ENCODE results near the gene ABHD10.

Gene ABHD10

DNA sequence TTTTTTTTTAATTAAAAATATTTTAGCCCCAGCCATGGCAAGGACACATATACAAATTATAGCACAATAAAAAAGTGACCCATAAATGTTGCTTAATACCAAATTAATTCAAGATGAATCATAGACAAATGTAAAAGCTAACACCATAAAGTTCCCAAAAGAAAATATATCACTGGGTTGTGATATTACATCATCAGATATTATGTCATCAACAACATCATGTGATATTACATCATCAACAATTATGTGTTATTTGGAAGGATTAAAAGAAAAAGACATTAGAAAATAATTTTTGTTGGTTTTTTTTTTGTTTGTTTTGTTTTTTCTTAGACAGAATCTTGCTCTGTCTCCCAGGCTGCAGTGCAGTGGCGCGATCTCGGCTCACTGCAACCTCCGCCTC is 34.5 kb upstream of the ABHD10 start:
- H2BK12ac ChIP-seq (ENCODE audit: low read length), result no peak overlapping the region
- H3K18ac ChIP-seq (ENCODE audit: low read length), result no peak overlapping the region
- H3K79me2 ChIP-seq (ENCODE audit: control insufficient read depth, insufficient read depth, low read length, poor library complexity), result no peaks in the 10 kb centered on the region
- H3K4ac ChIP-seq (ENCODE audit: low read depth, low read length), result no peak overlapping the region
- no peak overlapping the region for H3K9ac ChIP-seq (ENCODE audit: low read length)
- H3K4me2 ChIP-seq (ENCODE audit: low read length), result no peak overlapping the region
- no peak overlapping the region for H2BK5ac ChIP-seq (ENCODE audit: low read depth, low read length, poor library complexity)
- H3K79me1 ChIP-seq (ENCODE audit: low read length), result no peaks in the 10 kb centered on the region
- peaks cover 5 to 11% of the 10 kb centered on the region in 2 experiments for H3K36me3 ChIP-seq (ENCODE audit: control insufficient read depth in 1 of 2, insufficient read depth in 2 of 2, low read length in 2 of 2)
- no peak overlapping the region for H2AK5ac ChIP-seq (ENCODE audit: low read length)
- H4K91ac ChIP-seq (ENCODE audit: low read depth, low read length), result no peak overlapping the region
- no CpG with 5 or more reads among the region's 4 CpGs for WGBS (ENCODE audit: extremely low coverage, insufficient coverage, insufficient read length)
- H2AFZ ChIP-seq (ENCODE audit: insufficient read depth, low read length, poor library complexity), result no peak overlapping the region
- peak in 1 of 2 donors; percentile 42 for DNase-seq
- H3K23ac ChIP-seq (ENCODE audit: low read length), result no peak overlapping the region
- no peak overlapping the region for H4K8ac ChIP-seq (ENCODE audit: low read depth, low read length)
- H3K4me1 ChIP-seq (ENCODE audit: control insufficient read depth in 1 of 2, insufficient read depth in 2 of 2, low read length in 2 of 2), result peaks cover 0 to 1% of the 10 kb centered on the region in 2 experiments
- no peak overlapping the region for H3K27ac ChIP-seq (ENCODE audit: low read depth, low read length)
- H3K4me3 ChIP-seq (ENCODE audit: low read depth, low read length), result no peak overlapping the region
- no peak overlapping the region for H3K14ac ChIP-seq (ENCODE audit: low read length)
- no peak overlapping the region for H2BK120ac ChIP-seq (ENCODE audit: insufficient read depth, low read length, poor library complexity)
- H4K12ac ChIP-seq (ENCODE audit: low read depth, low read length), result no peak overlapping the region
- H3K9me3 ChIP-seq (ENCODE audit: insufficient read depth, low read depth, low read length), result no peaks in the 10 kb centered on the region
- H3K27me3 ChIP-seq (ENCODE audit: insufficient read depth, low read length), result no peaks in the 10 kb centered on the region

DNA sequence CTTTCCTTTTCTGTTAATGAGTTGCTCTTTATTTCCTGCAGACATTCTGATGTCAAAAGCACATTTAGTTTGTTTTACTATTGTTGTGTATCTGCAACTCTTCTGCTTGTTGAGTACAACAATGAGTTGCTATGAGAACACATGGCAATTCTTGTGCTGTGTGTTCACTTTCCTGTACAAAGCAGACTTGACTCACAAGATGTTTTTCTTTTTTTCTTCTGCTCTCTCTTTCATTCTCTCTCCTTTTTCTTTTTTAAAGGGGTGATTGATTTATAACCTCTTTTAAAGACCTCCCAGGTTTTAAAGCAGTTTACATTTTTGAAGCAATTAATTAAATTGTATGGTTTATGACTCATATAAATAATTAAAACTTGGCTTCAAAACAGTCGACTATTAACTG is 31.6 kb upstream of the ABHD10 start:
- Histone ChIP-seq H3K27ac (ENCODE audit: low read depth, low read length) (no peak overlapping the region), H3K36me3 (ENCODE audit: control insufficient read depth in 1 of 2, insufficient read depth in 2 of 2, low read length in 2 of 2) (peaks cover 3 to 6% of the 10 kb centered on the region in 2 experiments), H3K9ac (ENCODE audit: low read length) (no peak overlapping the region), H3K4me3 (ENCODE audit: low read depth, low read length) (no peak overlapping the region), H3K4me1 (ENCODE audit: control insufficient read depth in 1 of 2, insufficient read depth in 2 of 2, low read length in 2 of 2) (peaks cover 0 to 1% of the 10 kb centered on the region in 2 experiments), H4K8ac (ENCODE audit: low read depth, low read length) (no peak overlapping the region), H2AFZ (ENCODE audit: insufficient read depth, low read length, poor library complexity) (no peak overlapping the region), H3K4ac (ENCODE audit: low read depth, low read length) (no peak overlapping the region), H2AK5ac (ENCODE audit: low read length) (no peak overlapping the region), H3K18ac (ENCODE audit: low read length) (no peak overlapping the region), H2BK120ac (ENCODE audit: insufficient read depth, low read length, poor library complexity) (no peak overlapping the region), H2BK5ac (ENCODE audit: low read depth, low read length, poor library complexity) (no peak overlapping the region), H3K79me1 (ENCODE audit: low read length) (no peaks in the 10 kb centered on the region), H3K27me3 (ENCODE audit: insufficient read depth, low read length) (no peaks in the 10 kb centered on the region), H3K79me2 (ENCODE audit: control insufficient read depth, insufficient read depth, low read length, poor library complexity) (no peaks in the 10 kb centered on the region), H4K91ac (ENCODE audit: low read depth, low read length) (no peak overlapping the region), H4K12ac (ENCODE audit: low read depth, low read length) (no peak overlapping the region), H3K4me2 (ENCODE audit: low read length) (no peak overlapping the region), H3K9me3 (ENCODE audit: insufficient read depth, low read depth, low read length) (no peaks in the 10 kb centered on the region), H3K14ac (ENCODE audit: low read length) (no peak overlapping the region), H2BK12ac (ENCODE audit: low read length) (no peak overlapping the region), H3K23ac (ENCODE audit: low read length) (no peak overlapping the region)
- peak in 1 of 2 donors; percentile 48 for DNase-seq
- no CpG with 5 or more reads among the region's 1 CpG for WGBS (ENCODE audit: extremely low coverage, insufficient coverage, insufficient read length)

DNA sequence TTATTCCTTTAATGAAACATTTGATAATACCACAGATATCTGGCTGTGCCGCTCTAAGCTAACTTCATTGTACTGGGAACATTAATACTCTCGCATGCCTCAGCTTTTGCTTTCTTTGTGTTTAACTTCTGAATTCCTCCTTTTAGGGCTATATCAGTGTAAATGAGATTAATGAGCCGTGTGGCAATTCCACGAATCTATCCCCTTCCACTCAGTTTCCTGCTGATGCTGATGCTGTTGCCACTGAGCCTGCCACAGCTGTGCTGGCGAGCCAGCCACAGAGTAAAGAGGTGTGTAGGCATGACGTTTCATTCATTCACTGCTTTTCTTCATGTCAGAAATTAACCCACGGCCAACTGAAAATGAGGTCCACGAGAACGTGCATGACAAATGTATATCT is 30.0 kb upstream of the ABHD10 start:
- Histone ChIP-seq H4K8ac (ENCODE audit: low read depth, low read length) (no peak overlapping the region), H2AFZ (ENCODE audit: insufficient read depth, low read length, poor library complexity) (no peak overlapping the region), H3K27me3 (ENCODE audit: insufficient read depth, low read length) (no peaks in the 10 kb centered on the region), H2BK5ac (ENCODE audit: low read depth, low read length, poor library complexity) (no peak overlapping the region), H3K9ac (ENCODE audit: low read length) (no peak overlapping the region), H3K23ac (ENCODE audit: low read length) (no peak overlapping the region), H4K91ac (ENCODE audit: low read depth, low read length) (no peak overlapping the region), H3K36me3 (ENCODE audit: control insufficient read depth in 1 of 2, insufficient read depth in 2 of 2, low read length in 2 of 2) (peaks cover 5 to 16% of the 10 kb centered on the region in 2 experiments), H3K4me1 (ENCODE audit: control insufficient read depth in 1 of 2, insufficient read depth in 2 of 2, low read length in 2 of 2) (peaks cover 0 to 1% of the 10 kb centered on the region in 2 experiments), H3K79me1 (ENCODE audit: low read length) (no peaks in the 10 kb centered on the region), H3K4me2 (ENCODE audit: low read length) (no peak overlapping the region), H3K4me3 (ENCODE audit: low read depth, low read length) (no peak overlapping the region), H4K12ac (ENCODE audit: low read depth, low read length) (no peak overlapping the region), H3K18ac (ENCODE audit: low read length) (no peak overlapping the region), H3K4ac (ENCODE audit: low read depth, low read length) (no peak overlapping the region), H2BK120ac (ENCODE audit: insufficient read depth, low read length, poor library complexity) (no peak overlapping the region), H2AK5ac (ENCODE audit: low read length) (no peak overlapping the region), H3K9me3 (ENCODE audit: insufficient read depth, low read depth, low read length) (no peaks in the 10 kb centered on the region), H3K14ac (ENCODE audit: low read length) (no peak overlapping the region), H3K27ac (ENCODE audit: low read depth, low read length) (no peak overlapping the region), H3K79me2 (ENCODE audit: control insufficient read depth, insufficient read depth, low read length, poor library complexity) (no peaks in the 10 kb centered on the region), H2BK12ac (ENCODE audit: low read length) (no peak overlapping the region)
- DNase-seq, result no peak
- no CpG with 5 or more reads among the region's 9 CpGs for WGBS (ENCODE audit: extremely low coverage, insufficient coverage, insufficient read length)

DNA sequence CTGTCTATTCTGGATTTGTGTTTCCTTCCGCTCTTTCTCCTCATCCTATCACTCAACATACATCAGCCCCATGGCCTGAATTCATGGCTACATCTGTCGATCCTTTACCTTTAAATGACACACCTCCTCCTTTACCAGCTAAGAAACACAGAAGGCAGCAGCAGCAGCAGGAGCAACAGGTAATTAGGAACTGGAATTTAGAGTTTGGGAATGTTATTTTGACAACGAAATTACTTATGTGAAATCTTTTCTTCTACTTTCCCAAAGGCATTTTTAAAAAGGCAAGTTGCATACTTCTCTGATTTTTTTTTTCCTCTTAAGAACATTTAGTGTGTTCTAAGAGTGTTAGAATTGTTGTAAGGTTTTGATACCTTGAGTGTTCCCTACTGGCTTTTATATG is 29.1 kb upstream of the ABHD10 start:
- Histone ChIP-seq H3K14ac (ENCODE audit: low read length) (no peak overlapping the region), H3K79me2 (ENCODE audit: control insufficient read depth, insufficient read depth, low read length, poor library complexity) (no peaks in the 10 kb centered on the region), H2BK5ac (ENCODE audit: low read depth, low read length, poor library complexity) (no peak overlapping the region), H3K23ac (ENCODE audit: low read length) (no peak overlapping the region), H3K4me3 (ENCODE audit: low read depth, low read length) (no peak overlapping the region), H3K4me1 (ENCODE audit: control insufficient read depth in 1 of 2, insufficient read depth in 2 of 2, low read length in 2 of 2) (no peaks in the 10 kb centered on the region), H3K36me3 (ENCODE audit: control insufficient read depth in 1 of 2, insufficient read depth in 2 of 2, low read length in 2 of 2) (peaks cover 7 to 18% of the 10 kb centered on the region in 2 experiments), H4K91ac (ENCODE audit: low read depth, low read length) (no peak overlapping the region), H4K12ac (ENCODE audit: low read depth, low read length) (no peak overlapping the region), H3K9ac (ENCODE audit: low read length) (no peak overlapping the region), H3K4me2 (ENCODE audit: low read length) (no peak overlapping the region), H2BK12ac (ENCODE audit: low read length) (no peak overlapping the region), H3K9me3 (ENCODE audit: insufficient read depth, low read depth, low read length) (no peaks in the 10 kb centered on the region), H4K8ac (ENCODE audit: low read depth, low read length) (no peak overlapping the region), H3K79me1 (ENCODE audit: low read length) (no peaks in the 10 kb centered on the region), H2AFZ (ENCODE audit: insufficient read depth, low read length, poor library complexity) (no peak overlapping the region), H2BK120ac (ENCODE audit: insufficient read depth, low read length, poor library complexity) (no peak overlapping the region), H3K18ac (ENCODE audit: low read length) (no peak overlapping the region), H3K27ac (ENCODE audit: low read depth, low read length) (no peak overlapping the region), H3K27me3 (ENCODE audit: insufficient read depth, low read length) (no peaks in the 10 kb centered on the region), H2AK5ac (ENCODE audit: low read length) (no peak overlapping the region), H3K4ac (ENCODE audit: low read depth, low read length) (no peak overlapping the region)
- DNase-seq, result peak; percentile 25 to 71
- WGBS (ENCODE audit: extremely low coverage, insufficient coverage, insufficient read length), result no CpG with 5 or more reads among the region's 3 CpGs

All from trophoblast cell (in vitro differentiated cells and primary cell).